SK-N-SH treated with all-trans-retinoic acid at 6 μM for 48 hours (cell line): ENCODE measurements around the gene NMT1.

ENCODE experiments used
- PATZ1 ChIP-seq: fragments of 250-450 bp; sonication (Bioruptor Pico); IDR thresholded peaks from 2 replicates; pipeline ENCODE4 v1.8.0; 2020; ENCODE audit warnings: mild to moderate bottlenecking, moderate library complexity, borderline replicate concordance
- ZC3H10 ChIP-seq: fragments of 250-450 bp; sonication (Bioruptor Pico); IDR thresholded peaks from 2 replicates; pipeline ENCODE4 v1.5.1; 2021; ENCODE audit warnings: mild to moderate bottlenecking, moderate library complexity
- ZFP3 ChIP-seq: fragments of 250-450 bp; sonication (Bioruptor Pico); IDR thresholded peaks from 2 replicates; pipeline ENCODE4 v1.5.0; 2020; ENCODE audit warnings: mild to moderate bottlenecking, moderate library complexity

- TF ChIP-seq PATZ1 (CRISPR knock-in tag): no peak
- no peak for TF ChIP-seq ZC3H10 (CRISPR knock-in tag)
- no peak for TF ChIP-seq ZFP3 (CRISPR knock-in tag)
These were observed 45.0 kb downstream of the NMT1 start for GRCh38 chr17:45106096-45106495.
